Small intestine (tissue), 7 donors: ENCODE measurements around the gene CRYGC. TPM values are rescaled to one million over a fixed set of nuclear protein-coding genes. Genes with fewer than 3 reads are reported as not detected.
"Not testable (repeated sequence)": the region's sequence is repeated elsewhere in the genome, so short reads cannot be mapped to it uniquely, and the experiment has no call there.

Experiments used
- DNase-seq, 2 donors: peaks; one replicate each; pipeline versions ENCODE4 v3.0.0 to v3.0.0-alpha.2; 2013
- FAIRE-seq: peaks from 2 replicates; lab custom pipeline; 2012; peaks lifted over from hg19 to GRCh38; lab: Jason Lieb, UNC
- H3K27ac ChIP-seq, 3 donors: one replicate each; pipeline ENCODE4 v1.5.1; 2013; ENCODE audit warnings: low read length in 2 of 3, mild to moderate bottlenecking in 2 of 3, control low read depth in 1 of 3, inconsistent platforms in 1 of 3, low read depth in 1 of 3, moderate library complexity in 1 of 3
- H3K27me3 ChIP-seq, 3 donors: one replicate each; pipeline ENCODE4 v1.6.1; 2013; ENCODE audit warnings: low read length in 3 of 3, inconsistent platforms in 1 of 3; ENCODE audit not compliant: control insufficient read depth in 3 of 3, insufficient read depth in 3 of 3
- H3K36me3 ChIP-seq, 3 donors: one replicate each; pipeline ENCODE4 v1.6.1; 2013; ENCODE audit warnings: low read length in 3 of 3, inconsistent platforms in 1 of 3, low read depth in 1 of 3, mild to moderate bottlenecking in 1 of 3, moderate library complexity in 1 of 3; ENCODE audit not compliant: control insufficient read depth in 3 of 3, insufficient read depth in 2 of 3
- H3K4me1 ChIP-seq, 3 donors: one replicate each; pipeline ENCODE4 v1.6.1; 2013; ENCODE audit warnings: low read length in 2 of 3, inconsistent platforms in 1 of 3, low read depth in 1 of 3, mild to moderate bottlenecking in 1 of 3, moderate library complexity in 1 of 3; ENCODE audit not compliant: control insufficient read depth in 3 of 3, insufficient read depth in 2 of 3
- H3K4me3 ChIP-seq, 3 donors: one replicate each; pipeline ENCODE4 v1.5.1; 2013; ENCODE audit warnings: low read length in 3 of 3, control low read depth in 1 of 3, inconsistent platforms in 1 of 3, low read depth in 1 of 3, mild to moderate bottlenecking in 1 of 3, moderate library complexity in 1 of 3
- H3K9me3 ChIP-seq, 2 donors: one replicate each; pipeline ENCODE4 v1.6.1; 2013; ENCODE audit warnings: low read depth in 1 of 2, low read length in 1 of 2; ENCODE audit not compliant: control insufficient read depth in 2 of 2, insufficient read depth in 1 of 2
- WGBS, 3 donors: extraction: QIAGEN DNeasy Blood & Tissue Kit; methylation state at CpG; one replicate each; pipeline ENCODE4 v1.1.7; 2013; 5-methylcytosine and 5-hydroxymethylcytosine counted together
- polyA plus RNA-seq, 4 donors: library from polyadenylated mRNA; stranded (reverse) in 3 of 4; unstranded in 1 of 4; fragments of 200-250 nt in 3 of 4; fragments of 120-200 nt in 1 of 4; gene quantifications; one replicate each; pipeline versions ENCODE4 v1.2.1 to v1.2.3, GENCODE V29; 2013
- donor health status: healthy with polysubstance abuse.
- donor health status: control.
- donor health status: control.
- donor health status: Bipolar disorder and iron deficiency.
- donor health status: healthy.

CRYGC gene
- polyA plus RNA-seq, 4 donors: not detected

GRCh38 chr2:208130712-208131110, 1.1 kb upstream of the CRYGC start:
- Histone ChIP-seq H3K4me1 (peaks cover 3 to 30% (median 12%) of the 10 kb centered on the region in 3 donors), H3K4me3 (no peak overlapping the region), H3K27ac (peak overlapping the region in 1 of 3 donors; percentile 34), H3K27me3 (no peaks in the 10 kb centered on the region), H3K9me3 (no peaks in the 10 kb centered on the region), H3K36me3 (no peaks in the 10 kb centered on the region)
- FAIRE-seq (no peak), DNase-seq (no peak)
- 23 to 55% (median 39%) methylated on average over 6 of the region's 6 CpGs for WGBS, 3 donors

DNA sequence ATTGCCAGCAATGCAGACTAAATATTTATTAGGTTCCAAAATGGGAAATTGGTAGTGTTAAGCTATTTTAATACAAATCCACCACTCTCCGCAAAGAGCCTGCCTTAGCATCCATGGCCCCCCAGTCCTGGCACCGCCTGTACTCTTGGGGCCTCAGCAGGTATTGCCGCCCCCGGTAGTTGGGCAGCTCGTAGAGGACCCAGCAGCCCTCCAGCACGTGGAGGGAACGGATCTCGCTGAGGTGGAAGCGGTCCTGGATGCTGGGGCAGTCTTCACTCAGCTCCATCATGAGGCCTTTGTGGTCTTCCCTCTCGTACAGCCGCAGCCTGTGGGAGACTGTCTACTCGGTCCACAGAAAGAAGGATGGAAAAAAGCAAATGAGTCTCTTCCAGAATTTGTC, 1.5 kb downstream of the CRYGC start:
- 92 to 99% (median 96%) methylated on average over 12 of the region's 12 CpGs for WGBS, 3 donors
- peaks cover 0 to 27% (median 4%) of the 10 kb centered on the region in 3 donors for H3K4me1 ChIP-seq

GRCh38 chr2:208127090-208127489, 2.5 kb downstream of the CRYGC start:
- no peaks in the 10 kb centered on the region for H3K9me3 ChIP-seq
- no peak overlapping the region for H3K4me3 ChIP-seq
- peaks cover 0 to 27% (median 2%) of the 10 kb centered on the region in 3 donors for H3K4me1 ChIP-seq
- no peak for FAIRE-seq
- DNase-seq: no peak
- no peaks in the 10 kb centered on the region for H3K27me3 ChIP-seq
- H3K27ac ChIP-seq: no peak overlapping the region
- no peaks in the 10 kb centered on the region for H3K36me3 ChIP-seq
- WGBS, 3 donors: 88 to 92% (median 91%) methylated on average over 4 of the region's 4 CpGs

More for the DNA sequence above, 1.5 kb downstream of the CRYGC start:
- no peaks in the 10 kb centered on the region for H3K9me3 ChIP-seq
- H3K4me3 ChIP-seq: no peak overlapping the region
- no peaks in the 10 kb centered on the region for H3K27me3 ChIP-seq
- no peak for DNase-seq
- no peak for FAIRE-seq
- H3K27ac ChIP-seq: no peak overlapping the region
- no peaks in the 10 kb centered on the region for H3K36me3 ChIP-seq

DNA sequence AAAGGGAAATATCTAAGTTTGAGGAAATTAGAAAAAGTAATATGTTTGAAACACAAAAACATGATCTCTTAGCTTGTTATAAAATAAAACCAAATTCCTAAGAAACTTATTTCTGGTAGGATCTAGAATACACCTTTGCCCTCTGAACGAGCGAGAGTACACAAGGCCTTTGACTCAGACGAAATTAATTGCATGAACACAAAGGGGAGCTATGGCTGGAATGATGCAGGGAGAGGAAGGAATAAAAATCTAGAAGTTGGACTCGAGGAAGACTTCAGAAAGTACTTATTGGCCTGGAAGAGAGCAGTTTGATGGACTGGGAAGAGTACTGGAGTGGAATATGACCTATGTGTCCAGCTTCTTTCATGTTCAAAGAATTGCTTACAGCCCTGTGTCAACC, 4.4 kb downstream of the CRYGC start:
- peak; percentile 41 for FAIRE-seq
- DNase-seq: peak; percentile 50 to 73
- WGBS, 3 donors: 17 to 60% (median 36%) methylated on average over 4 of the region's 4 CpGs

DNA sequence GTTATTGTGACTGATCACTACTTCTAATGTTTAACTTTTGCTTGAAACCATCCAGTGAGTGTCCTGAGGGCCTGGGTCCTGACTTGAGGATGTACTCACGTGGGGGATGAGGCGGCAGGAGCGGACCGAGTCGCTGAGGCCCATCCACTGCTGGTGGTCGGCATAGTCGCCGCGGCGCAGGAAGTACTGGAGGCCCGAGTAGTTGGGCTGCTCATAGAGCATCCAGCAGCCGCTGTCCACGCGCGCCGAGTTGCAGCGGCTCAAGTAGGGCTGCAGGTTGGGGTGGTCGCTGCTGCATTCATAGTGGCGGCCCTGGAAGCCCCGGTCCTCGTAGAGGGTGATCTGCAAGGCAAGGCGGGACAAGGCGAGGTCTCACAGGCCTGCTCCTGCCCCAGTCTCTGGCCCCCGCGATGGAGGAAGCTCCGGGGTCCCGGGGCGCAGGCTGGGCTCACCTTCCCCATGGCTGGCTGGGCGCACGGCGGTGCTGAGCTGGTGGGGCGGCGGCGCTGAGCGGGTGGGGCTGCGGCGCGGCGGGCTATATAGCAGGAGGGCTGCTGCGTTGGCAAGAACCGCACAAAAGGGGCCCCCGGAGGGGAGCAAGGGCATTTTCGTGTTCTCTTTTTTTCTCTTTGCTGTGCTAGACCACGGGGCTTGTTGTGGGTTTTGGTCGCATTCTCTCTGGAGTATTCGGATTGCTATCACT, 5.5 kb downstream of the CRYGC start, which contains the start of gene CRYGD:
TSS of gene CRYGD (minus strand) at position 512 of the 703 bp plus-strand sequence. CDS start at position 461, 51 bp downstream.
- not testable (repeated sequence) for H3K9me3 ChIP-seq, FAIRE-seq, H3K36me3 ChIP-seq, H3K4me1 ChIP-seq, H3K27me3 ChIP-seq
- H3K4me3 ChIP-seq: peak within 1 kb of the TSS in 2 of 3 donors; percentile 10 to 30
- H3K27ac ChIP-seq: peak within 1 kb of the TSS in 1 of 3 donors; percentile 11
- DNase-seq: peak in 1 of 2 donors; percentile 28
- WGBS, 3 donors: 23 to 59% (median 52%) methylated on average over 44 to 46 of the region's 46 CpGs

More for the DNA sequence above, 4.4 kb downstream of the CRYGC start:
- no peak overlapping the region for H3K4me3 ChIP-seq
- peak overlapping the region in 1 of 3 donors; percentile 11 for H3K27ac ChIP-seq
- peaks cover 0 to 20% (median 2%) of the 10 kb centered on the region in 3 donors for H3K4me1 ChIP-seq
- no peaks in the 10 kb centered on the region for H3K9me3 ChIP-seq
- H3K36me3 ChIP-seq: no peaks in the 10 kb centered on the region
- H3K27me3 ChIP-seq: no peaks in the 10 kb centered on the region

- H3K27ac ChIP-seq: no peak overlapping the region
- H3K27me3 ChIP-seq: no peaks in the 10 kb centered on the region
- WGBS, 3 donors: 92 to 98% (median 96%) methylated on average over 1 of the region's 1 CpG
- FAIRE-seq: peak; percentile 98
- no peaks in the 10 kb centered on the region for H3K36me3 ChIP-seq
- no peak overlapping the region for H3K4me3 ChIP-seq
- peaks cover 0 to 10% (median 0%) of the 10 kb centered on the region in 3 donors for H3K4me1 ChIP-seq
- DNase-seq: no peak
- H3K9me3 ChIP-seq: no peaks in the 10 kb centered on the region
These were observed 7.4 kb downstream of the CRYGC start for GRCh38 chr2:208122248-208122647.

DNA sequence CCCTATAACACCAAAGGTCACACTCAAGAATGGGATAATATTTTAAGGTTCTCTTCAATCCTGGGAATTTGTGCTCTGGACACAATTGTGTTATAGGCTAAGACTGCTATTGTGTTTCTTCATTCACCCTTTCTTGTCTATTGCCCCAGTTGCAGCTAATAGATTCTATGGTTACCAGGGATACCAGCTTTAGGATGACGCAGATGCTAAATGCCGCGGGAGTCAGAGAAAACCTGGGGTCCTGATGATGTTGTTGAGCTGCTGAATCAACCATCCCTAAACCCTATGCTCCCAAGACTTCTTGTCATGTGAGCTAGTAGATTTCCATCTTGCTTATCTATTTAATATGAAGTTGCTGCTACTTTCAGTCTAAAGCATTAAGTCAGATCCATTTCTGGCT, 10.7 kb downstream of the CRYGC start:
- no peaks in the 10 kb centered on the region for H3K36me3 ChIP-seq
- 95 to 98% (median 95%) methylated on average over 3 of the region's 3 CpGs for WGBS, 3 donors
- H3K4me1 ChIP-seq: no peaks in the 10 kb centered on the region
- H3K27me3 ChIP-seq: no peaks in the 10 kb centered on the region
- H3K27ac ChIP-seq: no peak overlapping the region
- DNase-seq: no peak
- no peaks in the 10 kb centered on the region for H3K9me3 ChIP-seq
- H3K4me3 ChIP-seq: no peak overlapping the region
- no peak for FAIRE-seq

- not testable (repeated sequence) for H3K27ac ChIP-seq, FAIRE-seq, H3K36me3 ChIP-seq, DNase-seq, H3K9me3 ChIP-seq, H3K27me3 ChIP-seq, H3K4me1 ChIP-seq, H3K4me3 ChIP-seq
- 53 to 76% (median 68%) methylated on average over 11 of the region's 11 CpGs for WGBS, 3 donors
These were observed 12.2 kb downstream of the CRYGC start for GRCh38 chr2:208117390-208117789.
